GM12878 (cell line): ENCODE measurements around the gene PUDP. TPM values are rescaled to one million over a fixed set of nuclear protein-coding genes. Genes with fewer than 3 reads are reported as not detected.

ENCODE experiments used
- CHD1 ChIP-seq: IDR thresholded peaks from 2 replicates; pipeline ENCODE4 v1.6.1; 2012; ENCODE audit warnings: low read depth, low read length, improper control_type of control experiment
- FOXM1 ChIP-seq: IDR thresholded peaks from 2 replicates; pipeline ENCODE4 v1.6.1; 2012; ENCODE audit warnings: low read depth, mild to moderate bottlenecking, inconsistent platforms, low read length, moderate library complexity
- IKZF2 ChIP-seq, 2 experiments: fragments of 450-650 bp; IDR thresholded peaks; 2 replicates each; pipeline ENCODE4 v1.6.1; 2017; ENCODE audit warnings: mild to moderate bottlenecking in 2 of 2, moderate library complexity in 2 of 2
- RFX5 ChIP-seq: IDR thresholded peaks from 2 replicates; pipeline ENCODE4 v1.6.1; 2011; ENCODE audit warnings: low read depth, low read length, improper control_type of control experiment
- SMARCA5 ChIP-seq: fragments of 450-650 bp; IDR thresholded peaks from 2 replicates; pipeline ENCODE4 v1.6.1; 2017; ENCODE audit warnings: mild to moderate bottlenecking
- TBL1XR1 ChIP-seq: IDR thresholded peaks from 2 replicates; pipeline ENCODE4 v1.6.1; 2012; ENCODE audit warnings: low read depth, low read length, improper control_type of control experiment
- YY1 ChIP-seq: IDR thresholded peaks from 2 replicates; pipeline ENCODE4 v1.6.1; 2011; ENCODE audit warnings: low read depth, mild to moderate bottlenecking, low read length
- ZNF384 ChIP-seq: IDR thresholded peaks from 2 replicates; pipeline ENCODE4 v1.6.1; 2012; ENCODE audit warnings: low read depth, mild to moderate bottlenecking, low read length, improper control_type of control experiment, borderline replicate concordance
- polyA plus RNA-seq, 11 experiments: library from polyadenylated mRNA; depleted of rRNA in 4 of 11; unstranded in 6 of 11; stranded (reverse) in 5 of 11; fragments of >200 nt; fragmentation: Nextera tagmentation in 4 of 11; fragmentation: Illumina TruSeq in 1 of 11; extraction: Ambion mirVana in 4 of 11; extraction: Trizol in 1 of 11; gene quantifications; 1 replicate in 1 of 11; 2 replicates in 10 of 11; pipeline versions ENCODE4 v1.2.1 to v1.2.3, GENCODE V29; 2011 to 2016; ENCODE audit warnings: inconsistent platforms in 2 of 11, missing spikeins in 2 of 11, low read depth in 1 of 11
- total RNA-seq, 4 experiments: library from RNA; depleted of rRNA in 3 of 4; stranded (reverse); fragments of >200 nt in 3 of 4; fragmentation: Illumina TruSeq in 1 of 4; extraction: Trizol in 1 of 4; gene quantifications; 2 replicates each; pipeline versions ENCODE4 v1.2.1 to v1.2.3, GENCODE V29; 2013 to 2021
- TF ChIP-seq, protein P1 (sequence below): IDR thresholded peaks from 2 replicates; pipeline ENCODE4 v1.6.1; 2012; ENCODE audit warnings: mild to moderate bottlenecking, low read depth, low read length
- TF ChIP-seq, protein P2 (sequence below): fragments of 450-650 bp; formaldehyde crosslinking; IDR thresholded peaks from 2 replicates; pipeline ENCODE4 v1.4.0; 2020; ENCODE audit warnings: mild to moderate bottlenecking, moderate library complexity
- TF ChIP-seq, protein P3 (sequence below): IDR thresholded peaks from 2 replicates; pipeline ENCODE4 v1.6.1; 2011; ENCODE audit warnings: low read depth, low read length, improper control_type of control experiment, borderline replicate concordance
- TF ChIP-seq, protein P4 (sequence below): IDR thresholded peaks from 2 replicates; pipeline ENCODE4 v1.6.1; 2012; ENCODE audit warnings: low read length, inconsistent platforms
- TF ChIP-seq, protein P5 (sequence below): fragments of 450-650 bp; conservative IDR thresholded peaks from 2 replicates; pipeline ENCODE4 v1.6.1; 2017; ENCODE audit warnings: mild to moderate bottlenecking, moderate library complexity

PUDP gene
- total and polyA plus RNA-seq, 10 of the 15 experiments (the other 5 are each of a cell fraction or from before 2014, with no cell fraction given) = 30.8 to 83.5 (median 61.7) TPM

DNA sequence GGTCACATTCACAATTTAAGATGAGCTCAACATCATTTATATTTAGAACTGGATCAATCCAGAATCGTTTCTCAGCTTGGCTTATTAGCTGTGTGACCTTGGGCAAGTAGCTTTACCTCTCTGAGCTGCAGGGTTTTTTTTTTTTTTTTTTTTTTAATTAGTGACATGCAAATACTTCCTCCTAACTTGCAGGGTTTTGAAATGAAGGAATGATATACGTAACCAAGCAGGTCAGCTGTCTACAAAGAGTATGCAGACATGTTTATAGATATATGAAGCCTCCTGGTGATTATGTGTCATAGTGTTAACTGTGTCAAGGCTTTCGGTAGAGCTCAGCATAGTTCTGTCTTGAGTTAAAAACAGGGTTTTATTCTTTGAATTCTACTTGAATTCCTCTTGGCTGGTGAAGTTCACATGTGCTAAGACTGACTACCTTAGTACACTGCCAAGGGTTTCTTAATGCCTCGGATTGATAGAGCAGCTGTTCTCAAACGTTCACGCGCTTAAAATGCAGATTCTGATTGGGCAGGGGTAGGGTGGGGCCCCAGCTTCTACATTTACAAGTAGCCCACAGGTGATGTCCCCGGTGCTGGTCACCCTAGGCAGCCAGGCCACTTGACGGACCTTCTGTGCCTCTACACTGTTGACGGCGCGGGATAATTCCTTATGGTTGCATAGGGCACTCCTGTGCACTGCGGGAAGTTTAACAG is 1.1 kb downstream of the PUDP start (continued):
- TF ChIP-seq, protein P1, sequence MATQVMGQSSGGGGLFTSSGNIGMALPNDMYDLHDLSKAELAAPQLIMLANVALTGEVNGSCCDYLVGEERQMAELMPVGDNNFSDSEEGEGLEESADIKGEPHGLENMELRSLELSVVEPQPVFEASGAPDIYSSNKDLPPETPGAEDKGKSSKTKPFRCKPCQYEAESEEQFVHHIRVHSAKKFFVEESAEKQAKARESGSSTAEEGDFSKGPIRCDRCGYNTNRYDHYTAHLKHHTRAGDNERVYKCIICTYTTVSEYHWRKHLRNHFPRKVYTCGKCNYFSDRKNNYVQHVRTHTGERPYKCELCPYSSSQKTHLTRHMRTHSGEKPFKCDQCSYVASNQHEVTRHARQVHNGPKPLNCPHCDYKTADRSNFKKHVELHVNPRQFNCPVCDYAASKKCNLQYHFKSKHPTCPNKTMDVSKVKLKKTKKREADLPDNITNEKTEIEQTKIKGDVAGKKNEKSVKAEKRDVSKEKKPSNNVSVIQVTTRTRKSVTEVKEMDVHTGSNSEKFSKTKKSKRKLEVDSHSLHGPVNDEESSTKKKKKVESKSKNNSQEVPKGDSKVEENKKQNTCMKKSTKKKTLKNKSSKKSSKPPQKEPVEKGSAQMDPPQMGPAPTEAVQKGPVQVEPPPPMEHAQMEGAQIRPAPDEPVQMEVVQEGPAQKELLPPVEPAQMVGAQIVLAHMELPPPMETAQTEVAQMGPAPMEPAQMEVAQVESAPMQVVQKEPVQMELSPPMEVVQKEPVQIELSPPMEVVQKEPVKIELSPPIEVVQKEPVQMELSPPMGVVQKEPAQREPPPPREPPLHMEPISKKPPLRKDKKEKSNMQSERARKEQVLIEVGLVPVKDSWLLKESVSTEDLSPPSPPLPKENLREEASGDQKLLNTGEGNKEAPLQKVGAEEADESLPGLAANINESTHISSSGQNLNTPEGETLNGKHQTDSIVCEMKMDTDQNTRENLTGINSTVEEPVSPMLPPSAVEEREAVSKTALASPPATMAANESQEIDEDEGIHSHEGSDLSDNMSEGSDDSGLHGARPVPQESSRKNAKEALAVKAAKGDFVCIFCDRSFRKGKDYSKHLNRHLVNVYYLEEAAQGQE = no peak
- TF ChIP-seq SMARCA5 (peak; percentile 93), RFX5 (no peak), YY1 (no peak), IKZF2 (IDR thresholded peaks at IDR 0.05) (no peak), FOXM1 (no peak), TBL1XR1 (no peak), ZNF384 (peak; percentile 86), CHD1 (no peak)
- TF ChIP-seq, protein P2, sequence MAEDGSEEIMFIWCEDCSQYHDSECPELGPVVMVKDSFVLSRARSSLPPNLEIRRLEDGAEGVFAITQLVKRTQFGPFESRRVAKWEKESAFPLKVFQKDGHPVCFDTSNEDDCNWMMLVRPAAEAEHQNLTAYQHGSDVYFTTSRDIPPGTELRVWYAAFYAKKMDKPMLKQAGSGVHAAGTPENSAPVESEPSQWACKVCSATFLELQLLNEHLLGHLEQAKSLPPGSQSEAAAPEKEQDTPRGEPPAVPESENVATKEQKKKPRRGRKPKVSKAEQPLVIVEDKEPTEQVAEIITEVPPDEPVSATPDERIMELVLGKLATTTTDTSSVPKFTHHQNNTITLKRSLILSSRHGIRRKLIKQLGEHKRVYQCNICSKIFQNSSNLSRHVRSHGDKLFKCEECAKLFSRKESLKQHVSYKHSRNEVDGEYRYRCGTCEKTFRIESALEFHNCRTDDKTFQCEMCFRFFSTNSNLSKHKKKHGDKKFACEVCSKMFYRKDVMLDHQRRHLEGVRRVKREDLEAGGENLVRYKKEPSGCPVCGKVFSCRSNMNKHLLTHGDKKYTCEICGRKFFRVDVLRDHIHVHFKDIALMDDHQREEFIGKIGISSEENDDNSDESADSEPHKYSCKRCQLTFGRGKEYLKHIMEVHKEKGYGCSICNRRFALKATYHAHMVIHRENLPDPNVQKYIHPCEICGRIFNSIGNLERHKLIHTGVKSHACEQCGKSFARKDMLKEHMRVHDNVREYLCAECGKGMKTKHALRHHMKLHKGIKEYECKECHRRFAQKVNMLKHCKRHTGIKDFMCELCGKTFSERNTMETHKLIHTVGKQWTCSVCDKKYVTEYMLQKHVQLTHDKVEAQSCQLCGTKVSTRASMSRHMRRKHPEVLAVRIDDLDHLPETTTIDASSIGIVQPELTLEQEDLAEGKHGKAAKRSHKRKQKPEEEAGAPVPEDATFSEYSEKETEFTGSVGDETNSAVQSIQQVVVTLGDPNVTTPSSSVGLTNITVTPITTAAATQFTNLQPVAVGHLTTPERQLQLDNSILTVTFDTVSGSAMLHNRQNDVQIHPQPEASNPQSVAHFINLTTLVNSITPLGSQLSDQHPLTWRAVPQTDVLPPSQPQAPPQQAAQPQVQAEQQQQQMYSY (CRISPR knock-in tag) = no peak
- TF ChIP-seq, protein P3, sequence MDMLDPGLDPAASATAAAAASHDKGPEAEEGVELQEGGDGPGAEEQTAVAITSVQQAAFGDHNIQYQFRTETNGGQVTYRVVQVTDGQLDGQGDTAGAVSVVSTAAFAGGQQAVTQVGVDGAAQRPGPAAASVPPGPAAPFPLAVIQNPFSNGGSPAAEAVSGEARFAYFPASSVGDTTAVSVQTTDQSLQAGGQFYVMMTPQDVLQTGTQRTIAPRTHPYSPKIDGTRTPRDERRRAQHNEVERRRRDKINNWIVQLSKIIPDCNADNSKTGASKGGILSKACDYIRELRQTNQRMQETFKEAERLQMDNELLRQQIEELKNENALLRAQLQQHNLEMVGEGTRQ = no peak
- TF ChIP-seq, protein P4, sequence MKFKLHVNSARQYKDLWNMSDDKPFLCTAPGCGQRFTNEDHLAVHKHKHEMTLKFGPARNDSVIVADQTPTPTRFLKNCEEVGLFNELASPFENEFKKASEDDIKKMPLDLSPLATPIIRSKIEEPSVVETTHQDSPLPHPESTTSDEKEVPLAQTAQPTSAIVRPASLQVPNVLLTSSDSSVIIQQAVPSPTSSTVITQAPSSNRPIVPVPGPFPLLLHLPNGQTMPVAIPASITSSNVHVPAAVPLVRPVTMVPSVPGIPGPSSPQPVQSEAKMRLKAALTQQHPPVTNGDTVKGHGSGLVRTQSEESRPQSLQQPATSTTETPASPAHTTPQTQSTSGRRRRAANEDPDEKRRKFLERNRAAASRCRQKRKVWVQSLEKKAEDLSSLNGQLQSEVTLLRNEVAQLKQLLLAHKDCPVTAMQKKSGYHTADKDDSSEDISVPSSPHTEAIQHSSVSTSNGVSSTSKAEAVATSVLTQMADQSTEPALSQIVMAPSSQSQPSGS = peak; percentile 49; the same call in 1 of the 2 replicates
- TF ChIP-seq, protein P5, sequence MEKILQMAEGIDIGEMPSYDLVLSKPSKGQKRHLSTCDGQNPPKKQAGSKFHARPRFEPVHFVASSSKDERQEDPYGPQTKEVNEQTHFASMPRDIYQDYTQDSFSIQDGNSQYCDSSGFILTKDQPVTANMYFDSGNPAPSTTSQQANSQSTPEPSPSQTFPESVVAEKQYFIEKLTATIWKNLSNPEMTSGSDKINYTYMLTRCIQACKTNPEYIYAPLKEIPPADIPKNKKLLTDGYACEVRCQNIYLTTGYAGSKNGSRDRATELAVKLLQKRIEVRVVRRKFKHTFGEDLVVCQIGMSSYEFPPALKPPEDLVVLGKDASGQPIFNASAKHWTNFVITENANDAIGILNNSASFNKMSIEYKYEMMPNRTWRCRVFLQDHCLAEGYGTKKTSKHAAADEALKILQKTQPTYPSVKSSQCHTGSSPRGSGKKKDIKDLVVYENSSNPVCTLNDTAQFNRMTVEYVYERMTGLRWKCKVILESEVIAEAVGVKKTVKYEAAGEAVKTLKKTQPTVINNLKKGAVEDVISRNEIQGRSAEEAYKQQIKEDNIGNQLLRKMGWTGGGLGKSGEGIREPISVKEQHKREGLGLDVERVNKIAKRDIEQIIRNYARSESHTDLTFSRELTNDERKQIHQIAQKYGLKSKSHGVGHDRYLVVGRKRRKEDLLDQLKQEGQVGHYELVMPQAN = no peak
